T follicular helper cell (primary cell): Measurements from ENCODE around the gene ALMS1.
"Not testable (repeated sequence)": the region's sequence is repeated elsewhere in the genome, so short reads cannot be mapped to it uniquely, and the experiment has no call there.

ENCODE experiments used
- DNase-seq: peaks from one replicate; pipeline ENCODE4 v3.0.0-alpha.2; 2020; ENCODE audit warnings: low read depth

The ALMS1 gene

DNA sequence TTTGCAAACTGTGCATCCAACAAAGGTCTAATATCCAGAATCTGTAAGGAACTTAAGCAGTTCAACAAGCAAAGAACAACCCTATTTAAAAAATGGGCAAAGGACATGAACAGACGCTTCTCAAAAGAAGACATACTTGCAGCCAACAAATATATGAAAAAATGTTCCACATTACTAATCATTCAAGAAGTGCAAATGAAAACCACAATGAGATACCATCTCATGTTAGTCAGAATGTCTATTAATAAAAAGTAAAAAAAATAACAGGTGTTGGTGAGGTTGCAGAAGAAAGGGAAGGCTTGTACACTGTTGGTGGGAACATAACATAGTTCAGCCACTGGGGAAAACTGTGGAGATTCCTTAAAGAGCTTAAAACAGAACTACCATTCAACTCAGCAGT is 130.4 kb downstream of the ALMS1 start:
- no peak for DNase-seq

DNA sequence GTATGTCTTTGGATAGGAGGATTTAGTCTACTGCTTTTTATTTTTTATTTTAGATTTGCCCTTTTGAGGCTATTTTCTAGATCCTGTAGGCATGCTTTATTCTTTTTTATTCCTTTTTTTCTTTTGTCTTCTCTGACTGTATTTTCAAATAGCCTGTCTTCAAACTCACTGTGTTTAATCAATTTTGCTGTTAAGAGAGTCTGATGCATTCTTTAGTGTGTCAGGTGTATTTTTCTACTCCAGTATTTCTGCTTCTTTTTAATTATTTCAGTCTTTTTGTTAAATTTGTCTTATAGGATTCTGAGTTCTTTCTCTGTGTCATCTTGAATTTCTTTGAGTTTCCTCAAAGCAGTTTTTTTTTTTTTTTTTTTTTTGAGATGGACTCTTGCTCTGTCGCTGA is 143.1 kb downstream of the ALMS1 start:
- DNase-seq, result no peak

DNA sequence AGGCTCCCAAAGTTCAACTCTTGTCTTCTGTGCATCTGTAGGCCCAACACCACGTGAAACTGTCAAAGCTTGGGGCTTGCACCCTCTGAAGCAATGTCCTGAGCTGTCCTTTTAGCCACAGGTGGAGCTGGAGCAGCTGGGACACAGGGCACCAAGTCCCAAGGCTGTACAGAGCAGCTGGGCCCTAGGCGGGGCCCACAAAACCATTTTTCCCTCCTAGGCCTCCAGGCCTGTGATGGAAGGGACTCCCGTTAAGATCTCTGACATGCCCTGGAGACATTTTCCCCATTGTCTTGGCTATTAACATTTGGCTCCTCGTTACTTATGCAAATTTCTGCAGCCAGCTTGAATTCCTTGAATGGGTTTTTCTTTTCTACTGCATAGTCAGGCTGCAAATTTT is 145.1 kb downstream of the ALMS1 start:
- not testable (repeated sequence) for DNase-seq

DNA sequence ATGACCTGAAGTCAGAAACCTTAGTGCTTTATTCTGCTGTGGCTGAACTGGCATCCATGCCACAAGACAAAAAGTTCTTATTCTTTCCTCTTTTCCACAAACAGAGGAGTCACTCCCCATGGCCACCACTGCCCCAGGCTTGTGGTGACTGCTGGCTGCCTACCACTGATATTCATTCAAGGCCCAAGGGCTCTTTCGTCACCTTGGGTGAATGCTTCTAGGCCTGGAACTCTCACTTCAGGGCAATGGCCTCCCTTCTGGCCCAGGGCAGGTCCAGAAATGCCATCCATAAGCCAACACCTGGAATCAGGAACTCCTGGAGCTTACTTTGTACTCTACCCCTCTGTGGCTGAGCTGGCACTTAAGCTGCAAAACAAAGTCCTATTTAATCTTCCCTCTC is 146.7 kb downstream of the ALMS1 start:
- no peak for DNase-seq

DNA sequence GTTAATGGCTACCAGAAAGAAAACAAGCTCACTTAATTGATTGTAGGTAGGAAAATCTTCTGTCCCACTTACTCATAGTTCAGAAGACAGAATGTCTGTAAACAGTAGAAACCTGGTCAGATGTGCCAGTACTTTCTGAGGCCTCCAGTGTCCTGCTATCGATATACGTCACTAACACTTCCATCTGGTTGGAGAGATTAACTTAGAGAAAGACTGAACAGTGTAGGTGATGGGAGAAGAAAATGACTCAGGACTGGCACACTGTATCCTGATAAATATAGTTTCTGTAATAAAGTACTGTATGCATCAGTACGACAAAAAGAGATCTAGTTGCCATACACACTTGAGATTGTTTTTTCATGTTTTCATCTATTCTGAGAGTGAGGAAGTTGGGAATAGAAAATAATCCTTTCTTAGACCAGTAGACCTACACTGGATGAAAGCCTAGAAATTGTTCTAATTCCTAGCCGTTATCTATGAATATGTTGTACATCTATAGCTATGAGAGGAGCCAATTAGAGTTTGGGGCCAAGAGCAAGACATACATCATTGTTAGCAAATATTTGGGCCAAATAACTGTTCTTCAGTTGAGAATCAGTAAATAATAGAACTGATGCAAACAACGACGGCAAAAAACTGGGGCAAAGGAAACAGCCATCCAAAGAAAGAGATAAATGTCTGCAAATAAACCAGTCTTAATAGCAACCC is 150.7 kb downstream of the ALMS1 start:
- DNase-seq, result no peak

DNA sequence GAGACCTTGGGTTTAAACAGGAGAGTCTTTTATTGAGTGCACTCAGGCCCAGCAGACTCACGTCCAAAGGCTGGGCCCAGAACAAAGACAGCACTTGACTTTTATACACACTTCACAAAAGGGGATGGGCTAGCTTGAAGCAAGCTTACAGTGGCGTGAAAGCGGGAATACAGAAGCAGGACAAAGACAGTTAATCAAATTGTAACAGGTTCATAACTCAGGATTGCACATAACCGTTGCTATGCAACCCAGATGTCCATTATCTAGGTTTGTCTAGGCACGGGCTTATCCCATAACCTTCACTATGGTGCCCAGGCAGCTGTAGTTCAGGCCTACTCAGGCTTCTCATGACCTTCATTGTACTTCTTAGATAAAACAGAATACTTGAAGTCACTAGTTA is 175.2 kb downstream of the ALMS1 start:
- not testable (repeated sequence) for DNase-seq

DNA sequence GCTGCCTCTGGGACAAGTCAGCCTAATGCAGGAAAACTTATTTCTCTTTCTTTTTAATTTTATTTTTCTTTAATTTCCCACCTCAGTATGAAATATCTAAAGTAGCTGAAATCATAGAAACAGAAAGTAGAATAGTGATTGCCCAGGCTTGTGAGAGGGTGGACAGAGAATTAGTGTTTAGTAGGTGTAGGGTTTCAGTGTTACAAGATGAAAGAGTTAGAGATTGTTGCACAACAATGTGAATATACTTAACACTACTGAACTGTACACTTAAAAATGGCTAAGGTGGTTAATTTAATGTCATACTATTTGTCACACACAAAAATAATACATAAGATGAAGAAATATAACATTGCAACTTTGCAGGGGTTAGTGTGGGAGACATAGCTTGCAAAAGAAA is 175.8 kb downstream of the ALMS1 start:
- DNase-seq, result no peak

DNA sequence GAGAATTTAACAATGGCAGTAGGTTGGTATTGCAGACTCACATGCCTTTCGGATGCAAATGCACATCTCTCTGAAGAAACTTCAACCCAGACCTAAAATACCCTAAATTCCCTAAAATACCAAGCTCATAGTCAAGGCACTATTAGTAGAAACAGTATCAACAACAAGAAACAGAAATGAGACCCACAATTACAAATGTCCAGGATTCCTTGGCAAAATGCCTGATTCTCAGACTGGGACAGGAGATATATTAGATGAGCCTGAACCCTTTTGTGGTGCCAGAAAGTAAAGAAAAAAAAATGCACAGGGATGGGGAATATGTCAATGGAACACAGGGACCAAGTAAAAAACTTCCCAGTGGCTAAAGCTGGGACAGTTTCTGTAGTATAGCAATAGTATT is 179.3 kb downstream of the ALMS1 start:
- DNase-seq, result no peak

DNA sequence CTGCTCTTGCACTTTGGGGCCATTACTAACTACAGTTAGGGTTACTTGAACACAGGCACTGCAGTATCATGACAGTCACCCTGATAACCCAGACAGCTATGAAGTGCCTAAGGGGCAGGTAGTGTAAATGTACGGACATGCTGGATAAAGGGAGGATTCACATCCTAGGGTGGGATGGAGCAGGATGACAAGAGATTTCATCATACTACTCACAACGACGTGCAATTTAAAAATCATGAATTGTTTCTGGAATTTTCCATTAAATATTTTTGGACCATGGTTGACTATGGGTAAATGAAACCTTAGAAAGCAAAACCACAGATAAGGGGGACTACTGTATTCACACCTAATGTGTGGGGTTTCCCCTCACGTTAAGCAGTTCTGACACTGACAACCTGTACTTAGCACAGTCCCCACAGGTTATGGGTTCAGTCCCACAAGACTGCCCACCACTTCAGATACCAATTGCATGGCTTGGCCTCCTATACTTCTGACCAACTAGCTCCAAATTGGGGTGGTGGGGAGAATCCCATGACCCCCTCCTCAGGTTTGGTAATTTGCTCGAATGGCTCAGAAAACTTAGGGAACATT is 180.7 kb downstream of the ALMS1 start:
- DNase-seq, result no peak

DNA sequence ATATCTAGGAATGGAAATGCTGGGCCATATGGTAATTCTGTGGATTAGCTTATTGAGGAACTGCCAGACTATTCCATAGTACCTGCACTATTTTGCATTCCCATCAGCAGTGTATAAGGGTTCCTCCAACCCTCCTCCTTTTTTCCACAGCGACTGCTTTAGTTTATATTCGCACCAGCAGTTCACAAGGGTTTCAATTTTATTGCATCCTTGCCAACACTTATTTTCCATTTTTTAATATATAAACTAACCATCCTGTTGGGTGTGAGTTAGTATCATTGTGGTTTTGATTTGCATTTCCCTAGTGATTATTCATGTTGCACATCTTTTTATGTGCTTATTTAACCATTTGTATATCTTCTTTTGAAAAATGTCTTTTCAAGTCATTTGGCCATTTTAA is 189.6 kb downstream of the ALMS1 start:
- no peak for DNase-seq

DNA sequence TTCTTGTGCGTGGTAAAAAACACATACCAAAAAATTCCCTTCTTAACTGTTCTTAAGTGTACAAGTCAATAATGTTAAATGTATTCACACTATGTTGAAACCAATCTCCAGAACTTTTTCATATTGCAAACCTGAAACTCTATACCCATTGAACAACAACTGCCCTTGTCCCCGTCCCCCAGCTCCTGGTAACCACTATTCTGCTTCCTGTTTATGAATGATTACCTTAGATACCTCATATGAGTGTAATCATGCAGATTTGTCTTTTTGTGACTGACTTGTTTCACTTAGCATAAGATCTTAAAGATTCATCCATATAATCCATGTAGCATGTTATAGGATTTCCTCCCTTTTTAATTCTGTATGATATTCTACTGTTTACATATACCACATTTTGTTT is 196.7 kb downstream of the ALMS1 start:
- no peak for DNase-seq

DNA sequence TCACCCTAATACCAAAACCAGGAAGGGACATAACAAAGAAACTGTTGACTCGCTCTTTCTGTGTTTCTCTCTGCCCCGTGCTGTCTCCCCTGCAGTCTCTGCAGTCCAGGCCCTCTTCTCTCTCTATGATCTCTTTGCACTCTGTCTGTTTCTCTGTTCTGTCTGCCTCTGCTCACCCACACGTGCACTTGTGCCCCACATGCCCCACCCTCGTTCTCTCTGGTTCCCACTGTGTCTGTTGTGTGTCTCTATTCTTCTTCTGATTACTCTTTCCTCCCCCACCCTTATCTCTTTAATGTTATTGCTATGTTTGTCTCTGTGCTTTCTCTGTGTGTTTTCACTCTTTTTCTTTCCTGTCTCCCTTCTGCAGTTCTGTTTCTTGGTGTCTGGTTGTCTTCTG is 202.5 kb downstream of the ALMS1 start:
- DNase-seq, result no peak

DNA sequence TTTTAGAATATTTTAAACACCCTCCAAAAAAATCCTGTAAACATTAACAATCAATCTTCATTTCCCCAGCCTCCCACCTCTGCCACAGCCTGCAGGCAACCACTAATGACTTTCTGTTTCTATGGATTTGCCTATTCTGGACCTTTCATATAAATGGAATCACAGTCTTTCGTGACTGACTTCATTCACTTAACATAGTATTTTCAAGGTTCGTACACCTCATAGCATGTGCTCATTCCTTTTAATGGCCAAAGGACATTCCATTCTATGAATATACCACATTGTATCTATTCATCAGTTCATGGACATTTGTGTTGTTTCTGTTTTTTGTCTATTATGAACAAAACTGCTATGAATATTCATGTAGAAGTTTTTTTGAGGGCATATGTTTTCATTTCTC is 208.0 kb downstream of the ALMS1 start:
- no peak for DNase-seq

DNA sequence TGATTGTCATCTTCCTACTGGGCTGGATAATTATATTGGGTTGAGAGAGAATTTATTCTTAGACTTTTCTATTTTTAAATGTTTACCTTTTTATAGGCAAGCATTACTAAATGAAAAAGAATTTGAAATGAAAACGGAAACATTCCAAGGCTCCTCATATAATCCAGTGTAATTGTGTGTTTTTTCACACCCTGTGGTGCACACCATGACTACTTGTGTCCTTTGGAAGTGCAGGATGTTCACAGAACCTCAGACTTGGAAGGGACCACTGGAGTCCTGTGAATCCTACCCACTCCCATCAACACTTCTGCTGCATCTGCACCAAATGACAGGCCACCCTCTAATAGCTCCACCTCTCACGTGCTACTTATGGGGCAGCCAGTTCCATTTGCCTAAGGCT is 208.6 kb downstream of the ALMS1 start:
- no peak for DNase-seq

DNA sequence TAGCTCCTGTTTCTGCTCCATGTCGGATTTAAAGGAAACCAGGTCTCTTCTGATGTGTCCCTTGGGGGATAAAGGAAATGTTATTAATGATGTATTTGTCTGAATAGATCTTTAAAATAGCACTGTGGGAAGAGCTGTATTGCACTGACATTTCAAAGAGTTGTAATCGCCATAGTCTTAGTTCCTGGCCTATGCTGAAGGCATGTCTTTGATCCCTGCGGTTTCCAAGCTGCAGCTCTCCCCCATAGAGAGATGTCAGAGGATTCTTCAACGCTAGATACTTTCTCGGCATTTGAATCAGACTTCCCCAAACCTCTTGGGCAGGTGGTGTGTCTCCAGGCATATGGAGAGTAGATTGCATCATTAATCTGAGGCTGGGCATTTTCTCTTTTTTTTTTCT is 216.1 kb downstream of the ALMS1 start:
- DNase-seq, result no peak

DNA sequence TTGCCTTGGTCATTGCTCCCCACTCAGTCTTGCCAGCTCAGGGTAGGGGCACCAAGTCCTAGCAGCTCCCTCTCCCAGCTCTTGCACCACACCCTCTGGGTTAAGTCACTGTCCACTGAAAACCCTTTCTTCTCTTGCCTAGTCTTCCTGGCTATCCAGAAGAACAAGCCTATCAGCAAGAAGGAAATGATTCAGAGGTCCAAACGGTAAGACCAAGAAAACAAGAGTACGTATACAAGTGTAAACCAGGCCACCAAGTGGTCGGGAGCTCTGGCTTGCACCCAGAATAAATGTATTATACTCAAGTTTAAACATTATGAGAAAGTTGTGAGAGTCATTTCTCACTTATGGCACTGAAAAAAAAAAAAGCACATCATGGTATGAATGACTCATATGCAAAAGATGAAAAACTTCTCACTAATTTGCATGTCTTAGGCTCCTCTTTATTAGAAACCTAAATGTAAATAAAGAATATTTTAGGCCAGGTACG is 217.5 kb downstream of the ALMS1 start:
- DNase-seq, result not testable (repeated sequence)

DNA sequence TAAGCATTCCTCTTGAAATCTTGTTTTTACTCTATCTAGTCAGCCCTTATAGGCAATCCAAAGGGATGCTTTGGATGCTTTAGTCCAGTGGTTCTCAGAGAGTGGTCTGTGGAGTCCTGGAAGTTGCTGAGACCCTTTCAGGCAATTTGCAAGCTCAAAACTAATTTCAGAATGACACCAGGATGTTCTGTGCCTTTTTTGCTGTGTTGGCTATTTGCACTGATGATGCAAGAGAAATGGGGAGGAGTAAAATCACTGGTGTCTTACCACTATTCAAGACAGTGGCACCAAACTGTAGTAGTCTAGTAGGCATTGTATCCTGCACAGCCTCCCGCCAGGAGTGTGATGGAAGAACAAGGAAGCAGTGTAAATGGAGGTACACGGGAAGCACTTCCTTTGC is 219.0 kb downstream of the ALMS1 start:
- not testable (repeated sequence) for DNase-seq

DNA sequence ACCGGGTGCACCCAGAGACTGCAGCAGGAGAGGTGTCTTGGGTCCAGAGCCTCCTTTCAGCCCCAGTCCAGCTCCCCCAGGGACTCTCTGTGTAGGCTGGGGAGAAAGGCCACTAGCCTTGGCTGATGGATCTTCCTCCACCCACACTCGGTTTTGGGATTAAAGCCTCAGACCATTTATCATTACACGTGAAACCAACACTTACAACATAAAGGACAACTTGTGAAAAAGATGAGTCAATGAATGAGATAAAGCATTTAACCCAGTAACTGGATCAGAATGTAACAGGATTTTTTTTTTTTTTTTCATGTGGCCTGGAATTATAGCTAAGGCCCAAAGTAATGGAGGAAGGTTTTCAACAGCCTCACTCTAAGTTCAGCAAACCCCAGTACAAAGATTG is 224.5 kb downstream of the ALMS1 start:
- no peak for DNase-seq

DNA sequence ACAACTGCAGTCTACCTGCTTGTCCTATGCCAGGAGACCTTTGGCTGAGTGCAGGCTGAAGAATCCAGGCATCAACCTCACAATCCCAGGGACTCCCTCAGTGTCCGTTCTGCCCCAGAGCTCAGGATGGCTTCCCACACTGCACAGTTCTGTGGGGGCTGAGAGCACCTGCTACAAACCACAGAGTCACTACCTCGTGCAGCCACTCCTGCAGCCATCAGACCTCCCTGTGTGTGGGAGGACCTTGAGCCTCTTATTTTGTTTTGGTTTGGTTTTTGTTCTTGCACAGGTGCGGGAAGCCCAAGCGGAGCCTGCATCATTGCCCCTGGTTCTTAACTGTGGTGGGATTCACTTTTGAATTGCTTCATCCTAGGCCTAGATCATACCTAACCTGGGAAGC is 225.6 kb downstream of the ALMS1 start:
- DNase-seq, result no peak

DNA sequence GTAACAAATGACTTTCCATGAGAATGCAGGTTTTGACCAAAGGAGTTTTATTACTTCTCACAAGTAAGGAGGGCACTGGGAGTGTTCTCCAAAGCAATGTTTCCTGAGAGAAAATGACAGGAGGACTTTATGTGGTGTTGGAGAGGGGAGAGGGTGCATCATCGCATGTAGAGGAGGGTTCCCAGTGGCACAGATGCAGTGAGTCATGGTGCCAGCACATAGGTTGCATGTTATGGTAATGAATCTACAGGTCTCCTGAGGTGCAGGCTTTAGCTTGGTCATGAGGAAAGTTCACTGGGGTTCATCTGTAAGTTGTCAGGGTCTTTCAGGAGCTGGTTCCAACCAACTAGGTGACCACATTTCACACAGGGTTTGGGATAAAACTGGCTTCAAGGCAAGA is 226.2 kb downstream of the ALMS1 start:
- DNase-seq, result no peak

DNA sequence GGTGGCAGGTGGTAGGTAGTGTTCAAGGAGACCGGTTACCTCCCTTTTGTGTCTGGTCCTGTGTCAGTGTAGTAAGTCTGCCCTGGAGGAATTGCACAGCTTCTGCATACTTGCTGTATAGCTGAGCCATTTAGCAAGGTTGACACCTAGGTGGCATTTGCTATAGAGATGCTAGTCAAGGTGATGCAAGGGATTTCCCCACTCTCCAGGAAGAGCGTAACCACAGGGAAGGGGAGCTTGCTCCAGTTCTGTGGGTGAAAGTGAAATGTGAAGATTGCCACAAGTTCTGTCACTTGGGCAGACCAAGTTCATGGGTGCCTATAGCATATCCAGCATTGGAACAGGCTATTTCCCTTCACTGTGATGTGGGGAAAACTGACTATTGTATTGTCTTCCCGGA is 228.5 kb downstream of the ALMS1 start:
- DNase-seq, result no peak

DNA sequence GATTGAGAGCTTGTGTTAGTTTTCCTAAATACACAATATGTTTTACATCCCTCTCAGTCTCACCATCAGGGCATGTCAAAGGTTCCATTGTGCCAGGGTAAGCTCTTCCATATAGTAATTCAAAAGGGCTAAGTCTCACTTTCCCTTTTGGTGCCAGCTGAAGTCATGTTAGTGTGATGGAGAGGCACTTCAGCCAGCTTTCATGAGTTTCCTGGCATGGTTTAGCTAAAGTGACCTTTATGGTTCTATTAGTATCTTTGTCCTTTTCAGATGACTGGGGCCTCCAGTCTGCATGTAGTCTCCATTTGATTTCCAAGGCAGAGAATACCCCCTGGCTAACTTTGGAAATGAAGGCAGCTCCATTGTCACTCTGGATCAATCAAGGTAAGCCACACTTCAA is 229.4 kb downstream of the ALMS1 start:
- DNase-seq, result no peak

DNA sequence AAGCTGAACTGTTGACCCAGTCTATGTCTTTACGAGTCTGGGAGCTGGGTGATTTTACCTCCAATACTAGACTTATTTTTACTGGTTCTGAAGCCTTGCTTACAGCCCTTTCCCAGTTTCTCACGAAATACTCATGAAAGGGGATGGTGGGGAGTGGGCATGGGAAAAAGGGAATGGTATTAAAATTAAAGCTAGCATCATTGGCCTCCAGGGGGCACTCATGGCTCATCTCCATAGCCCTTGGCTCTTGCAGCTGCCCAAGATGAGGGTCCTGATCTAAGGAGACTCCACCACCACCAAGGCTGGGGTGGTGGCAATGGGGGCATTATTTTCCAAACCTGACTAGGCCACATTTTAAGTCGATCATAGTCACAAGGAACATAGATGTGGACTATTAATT is 234.3 kb downstream of the ALMS1 start:
- DNase-seq, result not testable (repeated sequence)

DNA sequence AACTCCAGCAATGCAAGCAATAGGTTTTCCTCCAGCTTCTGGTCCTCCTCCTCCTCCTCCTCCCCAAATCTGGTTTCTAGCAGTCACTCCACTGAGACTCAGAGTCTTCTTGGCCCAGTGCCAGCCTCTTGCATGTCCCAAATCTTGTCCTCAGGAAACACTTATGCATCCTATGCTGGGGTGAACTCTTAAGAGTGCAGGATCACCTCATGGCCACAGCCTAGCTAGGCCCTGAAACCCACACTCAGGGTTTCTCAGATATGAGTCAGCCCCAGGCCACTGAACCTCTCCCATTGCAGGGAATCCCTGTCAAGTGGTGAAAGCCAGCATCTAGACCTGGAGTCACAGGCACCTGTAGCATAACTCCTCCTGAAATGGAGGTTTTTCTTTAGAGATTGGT is 238.4 kb downstream of the ALMS1 start:
- DNase-seq, result not testable (repeated sequence)
